K562 (cell line): ENCODE data around the gene MYO10.

Source experiments
- MYC ChIP-seq, 2 experiments: fragments of 250-450 bp in 1 of 2; sonication (Bioruptor Pico) in 1 of 2; IDR thresholded peaks; 2 replicates each; pipeline versions ENCODE4 v1.5.1 to v1.6.1; 2012 to 2021; ENCODE audit warnings: low read depth in 2 of 2, borderline replicate concordance in 1 of 2, improper control_type of control experiment in 1 of 2, low read length in 1 of 2, mild to moderate bottlenecking in 1 of 2, moderate library complexity in 1 of 2
- TF ChIP-seq, protein P1 (sequence below), 2 experiments: fragments of 450-650 bp in 1 of 2; IDR thresholded peaks; 2 replicates each; pipeline ENCODE4 v1.6.1; 2011 to 2017; ENCODE audit warnings: low read depth in 2 of 2, antibody characterized with exemption in 1 of 2, borderline replicate concordance in 1 of 2, low read length in 1 of 2, mild to moderate bottlenecking in 1 of 2, mixed read lengths in 1 of 2; ENCODE audit not compliant: control insufficient read depth in 1 of 2

DNA sequence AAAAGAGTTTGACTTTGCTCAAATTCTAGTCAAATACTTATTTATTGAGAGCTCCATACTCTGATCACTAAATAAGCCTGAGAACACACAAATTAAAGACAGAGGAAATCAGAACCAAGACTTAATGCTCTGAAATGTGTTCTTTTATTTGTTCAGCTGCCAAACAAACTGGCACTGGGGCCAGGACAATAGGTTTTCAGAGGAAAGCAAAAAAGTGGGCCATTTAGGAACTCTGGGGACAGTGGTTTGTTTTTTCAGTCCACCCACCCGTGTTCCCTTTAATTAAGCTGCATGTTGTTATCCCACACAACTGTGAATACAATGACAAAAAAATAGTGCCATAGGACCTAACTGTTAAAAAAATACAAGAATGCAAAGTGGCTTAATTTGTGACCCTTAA, 223.9 kb downstream of the MYO10 start:
- TF ChIP-seq MYC (IDR thresholded peaks at IDR 0.05; ENCODE audit: low read depth, low read length) = no peak
- no peak for TF ChIP-seq MYC (CRISPR knock-in tag; IDR thresholded peaks at IDR 0.05; ENCODE audit: borderline replicate concordance, low read depth)
- TF ChIP-seq, protein P1, sequence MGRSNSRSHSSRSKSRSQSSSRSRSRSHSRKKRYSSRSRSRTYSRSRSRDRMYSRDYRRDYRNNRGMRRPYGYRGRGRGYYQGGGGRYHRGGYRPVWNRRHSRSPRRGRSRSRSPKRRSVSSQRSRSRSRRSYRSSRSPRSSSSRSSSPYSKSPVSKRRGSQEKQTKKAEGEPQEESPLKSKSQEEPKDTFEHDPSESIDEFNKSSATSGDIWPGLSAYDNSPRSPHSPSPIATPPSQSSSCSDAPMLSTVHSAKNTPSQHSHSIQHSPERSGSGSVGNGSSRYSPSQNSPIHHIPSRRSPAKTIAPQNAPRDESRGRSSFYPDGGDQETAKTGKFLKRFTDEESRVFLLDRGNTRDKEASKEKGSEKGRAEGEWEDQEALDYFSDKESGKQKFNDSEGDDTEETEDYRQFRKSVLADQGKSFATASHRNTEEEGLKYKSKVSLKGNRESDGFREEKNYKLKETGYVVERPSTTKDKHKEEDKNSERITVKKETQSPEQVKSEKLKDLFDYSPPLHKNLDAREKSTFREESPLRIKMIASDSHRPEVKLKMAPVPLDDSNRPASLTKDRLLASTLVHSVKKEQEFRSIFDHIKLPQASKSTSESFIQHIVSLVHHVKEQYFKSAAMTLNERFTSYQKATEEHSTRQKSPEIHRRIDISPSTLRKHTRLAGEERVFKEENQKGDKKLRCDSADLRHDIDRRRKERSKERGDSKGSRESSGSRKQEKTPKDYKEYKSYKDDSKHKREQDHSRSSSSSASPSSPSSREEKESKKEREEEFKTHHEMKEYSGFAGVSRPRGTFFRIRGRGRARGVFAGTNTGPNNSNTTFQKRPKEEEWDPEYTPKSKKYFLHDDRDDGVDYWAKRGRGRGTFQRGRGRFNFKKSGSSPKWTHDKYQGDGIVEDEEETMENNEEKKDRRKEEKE (IDR thresholded peaks at IDR 0.05; ENCODE audit: borderline replicate concordance in 1 of 2, control insufficient read depth in 1 of 2, low read depth in 2 of 2, low read length in 1 of 2) = no peak
